ENCODE data around the gene CDC20.

DNA sequence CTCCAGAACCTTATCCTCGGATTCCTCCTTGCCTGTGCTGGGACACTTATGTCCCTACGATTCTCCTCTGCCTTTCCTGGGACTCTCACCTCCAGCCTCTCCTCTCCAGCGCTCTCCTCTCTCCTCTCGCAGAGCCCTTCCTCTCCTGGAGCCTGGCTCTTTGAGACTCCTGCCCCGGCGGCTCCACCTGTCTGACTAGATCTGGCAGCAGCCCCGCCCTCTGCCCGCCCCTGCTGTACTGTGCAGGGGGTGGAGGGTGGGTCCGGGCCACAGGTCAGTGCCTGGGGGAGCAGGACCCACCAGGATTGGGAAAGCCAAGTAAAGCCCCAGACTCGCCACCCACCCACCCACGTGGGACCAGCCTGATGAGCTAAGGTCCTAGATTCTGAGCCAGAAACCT is 7.4 kb downstream of the CDC20 start:
- no peak for TF ChIP-seq POU5F1 (IDR thresholded peaks at IDR 0.05; ENCODE audit: low read depth, low read length)
- no peak for TF ChIP-seq PHF8 (conservative IDR thresholded peaks at IDR 0.05; ENCODE audit: low read depth, low read length)
- TF ChIP-seq POLR2A (IDR thresholded peaks at IDR 0.05; ENCODE audit: control extremely low read depth in 1 of 2, low read depth in 2 of 2, low read length in 2 of 2): no peak
- TF ChIP-seq, protein P1, sequence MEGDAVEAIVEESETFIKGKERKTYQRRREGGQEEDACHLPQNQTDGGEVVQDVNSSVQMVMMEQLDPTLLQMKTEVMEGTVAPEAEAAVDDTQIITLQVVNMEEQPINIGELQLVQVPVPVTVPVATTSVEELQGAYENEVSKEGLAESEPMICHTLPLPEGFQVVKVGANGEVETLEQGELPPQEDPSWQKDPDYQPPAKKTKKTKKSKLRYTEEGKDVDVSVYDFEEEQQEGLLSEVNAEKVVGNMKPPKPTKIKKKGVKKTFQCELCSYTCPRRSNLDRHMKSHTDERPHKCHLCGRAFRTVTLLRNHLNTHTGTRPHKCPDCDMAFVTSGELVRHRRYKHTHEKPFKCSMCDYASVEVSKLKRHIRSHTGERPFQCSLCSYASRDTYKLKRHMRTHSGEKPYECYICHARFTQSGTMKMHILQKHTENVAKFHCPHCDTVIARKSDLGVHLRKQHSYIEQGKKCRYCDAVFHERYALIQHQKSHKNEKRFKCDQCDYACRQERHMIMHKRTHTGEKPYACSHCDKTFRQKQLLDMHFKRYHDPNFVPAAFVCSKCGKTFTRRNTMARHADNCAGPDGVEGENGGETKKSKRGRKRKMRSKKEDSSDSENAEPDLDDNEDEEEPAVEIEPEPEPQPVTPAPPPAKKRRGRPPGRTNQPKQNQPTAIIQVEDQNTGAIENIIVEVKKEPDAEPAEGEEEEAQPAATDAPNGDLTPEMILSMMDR (IDR thresholded peaks at IDR 0.05; ENCODE audit: control extremely low read depth in 1 of 3, insufficient read depth in 1 of 3, low read depth in 1 of 3, low read length in 3 of 3): no peak
- no peak for TF ChIP-seq TAF1 (IDR thresholded peaks at IDR 0.05; ENCODE audit: low read depth, low read length)
- TF ChIP-seq TBP (IDR thresholded peaks at IDR 0.05; ENCODE audit: low read depth, low read length): no peak
- TF ChIP-seq BACH1 (IDR thresholded peaks at IDR 0.05; ENCODE audit: low read length): no peak
- no peak for TF ChIP-seq JUND (IDR thresholded peaks at IDR 0.05; ENCODE audit: low read length)
- TF ChIP-seq POLR2AphosphoS5 (IDR thresholded peaks at IDR 0.05; ENCODE audit: low read depth, low read length): no peak

Data from H1 (cell line).